Measurements from ENCODE around the gene MYADML2.

DNA sequence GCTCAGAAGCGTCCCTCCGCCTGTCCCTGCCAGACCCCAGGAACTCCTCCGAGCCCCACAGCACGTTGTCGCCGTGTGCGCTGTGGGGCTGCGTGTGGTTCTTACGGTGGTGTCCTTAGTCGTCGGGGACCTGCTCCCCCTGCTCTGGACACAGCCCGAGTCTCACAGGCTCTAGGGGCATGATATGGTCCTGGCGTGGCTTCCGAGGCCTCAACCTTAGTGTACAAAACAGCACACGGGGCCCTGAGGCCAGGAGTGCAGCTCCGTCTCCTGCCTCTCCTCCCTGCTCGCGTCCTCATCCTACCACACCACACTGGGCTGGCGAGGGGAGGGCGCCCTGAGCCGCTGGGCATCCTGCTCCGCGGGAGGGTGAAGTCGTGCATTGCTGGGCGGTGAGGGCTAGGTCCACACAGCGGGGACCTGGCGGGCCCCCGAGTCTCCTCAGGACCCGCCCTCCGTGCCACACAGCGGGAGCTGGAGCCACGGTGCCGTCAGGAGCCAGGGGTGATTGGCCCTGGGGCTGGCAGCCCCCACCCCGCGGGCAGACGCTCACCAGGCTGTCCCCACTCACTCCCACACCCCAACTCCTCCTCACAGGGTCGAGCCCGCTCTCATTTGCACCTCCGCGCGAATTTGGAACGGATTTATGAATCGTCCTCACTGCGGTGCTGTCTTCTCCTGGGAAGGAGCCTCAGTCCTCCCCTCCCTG is 18.3 kb downstream of the MYADML2 start:
- TF ChIP-seq JUND (IDR thresholded peaks at IDR 0.05; ENCODE audit: low read length) (no peak), RXRA (IDR thresholded peaks at IDR 0.05; ENCODE audit: insufficient read depth, low read depth, low read length) (no peak), KDM1A (IDR thresholded peaks at IDR 0.05; ENCODE audit: borderline replicate concordance, low read length) (no peak), RFX5 (IDR thresholded peaks at IDR 0.05; ENCODE audit: borderline replicate concordance, low read depth, low read length) (no peak), SIRT6 (IDR thresholded peaks at IDR 0.05; ENCODE audit: low read length) (no peak), RBBP5 (IDR thresholded peaks at IDR 0.05; ENCODE audit: borderline replicate concordance, low read depth, low read length) (no peak; the same call in 1 of the 2 replicates), POLR2A (IDR thresholded peaks at IDR 0.05; ENCODE audit: control extremely low read depth in 1 of 2, low read depth in 2 of 2, low read length in 2 of 2) (no peak)
- TF ChIP-seq, protein P1, sequence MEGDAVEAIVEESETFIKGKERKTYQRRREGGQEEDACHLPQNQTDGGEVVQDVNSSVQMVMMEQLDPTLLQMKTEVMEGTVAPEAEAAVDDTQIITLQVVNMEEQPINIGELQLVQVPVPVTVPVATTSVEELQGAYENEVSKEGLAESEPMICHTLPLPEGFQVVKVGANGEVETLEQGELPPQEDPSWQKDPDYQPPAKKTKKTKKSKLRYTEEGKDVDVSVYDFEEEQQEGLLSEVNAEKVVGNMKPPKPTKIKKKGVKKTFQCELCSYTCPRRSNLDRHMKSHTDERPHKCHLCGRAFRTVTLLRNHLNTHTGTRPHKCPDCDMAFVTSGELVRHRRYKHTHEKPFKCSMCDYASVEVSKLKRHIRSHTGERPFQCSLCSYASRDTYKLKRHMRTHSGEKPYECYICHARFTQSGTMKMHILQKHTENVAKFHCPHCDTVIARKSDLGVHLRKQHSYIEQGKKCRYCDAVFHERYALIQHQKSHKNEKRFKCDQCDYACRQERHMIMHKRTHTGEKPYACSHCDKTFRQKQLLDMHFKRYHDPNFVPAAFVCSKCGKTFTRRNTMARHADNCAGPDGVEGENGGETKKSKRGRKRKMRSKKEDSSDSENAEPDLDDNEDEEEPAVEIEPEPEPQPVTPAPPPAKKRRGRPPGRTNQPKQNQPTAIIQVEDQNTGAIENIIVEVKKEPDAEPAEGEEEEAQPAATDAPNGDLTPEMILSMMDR (IDR thresholded peaks at IDR 0.05; ENCODE audit: control extremely low read depth in 1 of 3, insufficient read depth in 1 of 3, low read depth in 1 of 3, low read length in 3 of 3) = no peak
- TF ChIP-seq, protein P2, sequence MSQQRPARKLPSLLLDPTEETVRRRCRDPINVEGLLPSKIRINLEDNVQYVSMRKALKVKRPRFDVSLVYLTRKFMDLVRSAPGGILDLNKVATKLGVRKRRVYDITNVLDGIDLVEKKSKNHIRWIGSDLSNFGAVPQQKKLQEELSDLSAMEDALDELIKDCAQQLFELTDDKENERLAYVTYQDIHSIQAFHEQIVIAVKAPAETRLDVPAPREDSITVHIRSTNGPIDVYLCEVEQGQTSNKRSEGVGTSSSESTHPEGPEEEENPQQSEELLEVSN (IDR thresholded peaks at IDR 0.05) = no peak; the same call in 1 of the 2 replicates
